WTC11 (cell line): ENCODE results near the gene SANBR. TPM values are rescaled to one million over a fixed set of nuclear protein-coding genes. Genes with fewer than 3 reads are reported as not detected.

ENCODE experiments used
- ATAC-seq: fragments of 200-7000 bp; cut with Tn5 transposase; 2 replicates; pipeline ENCODE4 v1.10.0; 2021; ENCODE audit warnings: mild to moderate bottlenecking, moderate library complexity
- CTCF ChIA-PET: fragments of 300-600 bp; sonication (Branson Sonifier 250); formaldehyde crosslinking; loops from one replicate; lab custom pipeline; 2021; ENCODE audit warnings: antibody characterized with exemption; lab: Charles Lee
- POLR2A ChIA-PET: fragments of 350-600 bp; sonication (Branson Sonifier 250); formaldehyde crosslinking; loops from one replicate; lab custom pipeline; 2021; ENCODE audit warnings: antibody characterized with exemption; lab: Charles Lee
- DNase-seq: peaks from one replicate; pipeline ENCODE4 v3.0.0; 2021; ENCODE audit warnings: low spot score
- H3K27ac Mint-ChIP-seq: 2 replicates; pipeline ENCODE4 v1.8.0; 2021; ENCODE audit warnings: mixed read lengths
- H3K27me3 Mint-ChIP-seq: 2 replicates; pipeline ENCODE4 v1.8.0; 2021; ENCODE audit warnings: low read depth, mild to moderate bottlenecking, moderate library complexity, mixed read lengths
- H3K36me3 Mint-ChIP-seq: 2 replicates; pipeline ENCODE4 v1.8.0; 2021; ENCODE audit warnings: mixed read lengths
- H3K4me1 Mint-ChIP-seq: 2 replicates; pipeline ENCODE4 v1.8.0; 2022; ENCODE audit warnings: mixed read lengths
- H3K4me3 Mint-ChIP-seq: 2 replicates; pipeline ENCODE4 v1.8.0; 2021; ENCODE audit warnings: mild to moderate bottlenecking, moderate library complexity, mixed read lengths
- H3K9me3 Mint-ChIP-seq: 2 replicates; pipeline ENCODE4 v1.8.0; 2021; ENCODE audit warnings: mixed read lengths
- AFF4 ChIP-seq: sonication (generic); formaldehyde crosslinking; IDR thresholded peaks from 2 replicates; pipeline ENCODE4 v1.8.1; 2023; ENCODE audit warnings: mild to moderate bottlenecking, missing genetic modification reagents, borderline replicate concordance
- ARID4B ChIP-seq: sonication (generic); formaldehyde crosslinking; IDR thresholded peaks from 2 replicates; pipeline ENCODE4 v1.8.0; 2023; ENCODE audit warnings: missing genetic modification reagents, mild to moderate bottlenecking, borderline replicate concordance
- ATF1 ChIP-seq: sonication (generic); formaldehyde crosslinking; IDR thresholded peaks from 2 replicates; pipeline ENCODE4 v1.8.1; 2023; ENCODE audit warnings: mild to moderate bottlenecking, moderate library complexity, missing genetic modification reagents
- ATF6 ChIP-seq: sonication (generic); formaldehyde crosslinking; IDR thresholded peaks from 2 replicates; pipeline ENCODE4 v1.8.1; 2023; ENCODE audit warnings: mild to moderate bottlenecking, missing genetic modification reagents
- CREB1 ChIP-seq: sonication (generic); formaldehyde crosslinking; IDR thresholded peaks from 2 replicates; pipeline ENCODE4 v1.8.0; 2023; ENCODE audit warnings: mild to moderate bottlenecking, missing genetic modification reagents
- E2F5 ChIP-seq: sonication (generic); formaldehyde crosslinking; IDR thresholded peaks from 2 replicates; pipeline ENCODE4 v1.8.1; 2022; ENCODE audit warnings: mild to moderate bottlenecking, moderate library complexity, missing genetic modification reagents
- ELF4 ChIP-seq: sonication (generic); formaldehyde crosslinking; IDR thresholded peaks from 2 replicates; pipeline ENCODE4 v1.8.1; 2022; ENCODE audit warnings: low read depth, mild to moderate bottlenecking, moderate library complexity, missing genetic modification reagents
- EMX1 ChIP-seq: fragments of 250-450 bp; sonication (Bioruptor Pico); IDR thresholded peaks from 2 replicates; pipeline ENCODE4 v1.8.0; 2021; ENCODE audit warnings: mild to moderate bottlenecking
- ERG ChIP-seq: fragments of 250-450 bp; sonication (Bioruptor Pico); IDR thresholded peaks from 2 replicates; pipeline ENCODE4 v1.8.0; 2021; ENCODE audit warnings: mild to moderate bottlenecking
- FOXJ3 ChIP-seq: sonication (generic); formaldehyde crosslinking; IDR thresholded peaks from 2 replicates; pipeline ENCODE4 v1.9.0; 2021; ENCODE audit warnings: missing genetic modification reagents, mild to moderate bottlenecking, borderline replicate concordance
- NFYB ChIP-seq: sonication (generic); formaldehyde crosslinking; conservative IDR thresholded peaks from 2 replicates; pipeline ENCODE4 v1.8.0; 2022; ENCODE audit warnings: low read depth, missing genetic modification reagents
- NR2C2 ChIP-seq: sonication (generic); formaldehyde crosslinking; IDR thresholded peaks from 2 replicates; pipeline ENCODE4 v1.8.0; 2022; ENCODE audit warnings: mild to moderate bottlenecking, missing genetic modification reagents
- PRDM15 ChIP-seq: sonication (generic); formaldehyde crosslinking; IDR thresholded peaks from 2 replicates; pipeline ENCODE4 v1.8.0; 2022; ENCODE audit warnings: missing genetic modification reagents
- PREB ChIP-seq: sonication (generic); formaldehyde crosslinking; IDR thresholded peaks from 2 replicates; pipeline ENCODE4 v1.8.1; 2022; ENCODE audit warnings: mild to moderate bottlenecking, missing genetic modification reagents, moderate library complexity, borderline replicate concordance
- RELA ChIP-seq: sonication (generic); formaldehyde crosslinking; IDR thresholded peaks from 2 replicates; pipeline ENCODE4 v1.8.1; 2022; ENCODE audit warnings: missing genetic modification reagents, mild to moderate bottlenecking, borderline replicate concordance
- SP1 ChIP-seq: sonication (generic); formaldehyde crosslinking; conservative IDR thresholded peaks from 2 replicates; pipeline ENCODE4 v1.8.1; 2022; ENCODE audit warnings: missing genetic modification reagents
- TEAD4 ChIP-seq: sonication (generic); formaldehyde crosslinking; IDR thresholded peaks from 2 replicates; pipeline ENCODE4 v1.8.0; 2022; ENCODE audit warnings: mild to moderate bottlenecking, missing genetic modification reagents
- ZNF121 ChIP-seq: sonication (generic); formaldehyde crosslinking; IDR thresholded peaks from 2 replicates; pipeline ENCODE4 v1.8.0; 2023; ENCODE audit warnings: missing genetic modification reagents
- ZNF219 ChIP-seq: sonication (generic); formaldehyde crosslinking; IDR thresholded peaks from 2 replicates; pipeline ENCODE4 v1.8.0; 2023; ENCODE audit warnings: missing genetic modification reagents, mild to moderate bottlenecking, borderline replicate concordance
- total RNA-seq: library from RNA; stranded (reverse); gene quantifications from 3 replicates; pipeline ENCODE4 v1.2.3, GENCODE V29; 2021

SANBR gene
- total RNA-seq, 1 experiment from 2014 or later: 8.9 TPM

GRCh38 chr2:61017556-61018317, 47.9 kb upstream of the SANBR start, which contains the start of the genes PEX13 and PUS10 (continued):
- TF ChIP-seq AFF4 (CRISPR knock-in tag): no peak
- peak; percentile 65 for TF ChIP-seq ZNF121 (CRISPR knock-in tag)
- TF ChIP-seq ELF4: no peak
- TF ChIP-seq NFYB: no peak
- TF ChIP-seq EMX1 (CRISPR knock-in tag): no peak
- no peak for TF ChIP-seq PREB (CRISPR knock-in tag)
- TF ChIP-seq TEAD4 (CRISPR knock-in tag): no peak
- no peak for TF ChIP-seq ATF6 (CRISPR knock-in tag)
- peak; percentile 56 for TF ChIP-seq PRDM15 (CRISPR knock-in tag)
- no peak for TF ChIP-seq NR2C2
- no peak for TF ChIP-seq SP1 (CRISPR knock-in tag)
- 0 out of 2 replicates have a peak, but pooled peaks have one; percentile 11 for TF ChIP-seq ZNF219 (CRISPR knock-in tag)
- TF ChIP-seq CREB1 (CRISPR knock-in tag): no peak
- no peak for TF ChIP-seq FOXJ3
- no peak for TF ChIP-seq RELA (CRISPR knock-in tag)

- H3K27ac Mint-ChIP-seq: peak overlapping the region; percentile 100
- DNase-seq (no peak), ATAC-seq (no peak)
- peak overlapping the region; percentile 98 for H3K4me3 Mint-ChIP-seq
- ChIA-PET POLR2A (interaction anchor here (0.5 kb wide), 1 partner anchor 215 kb away, joined by 3 read pairs; no protein-coding TSS in a partner anchor), CTCF (interaction anchor here (1.3 kb wide), 1 partner anchor 213 kb away, joined by 3 read pairs; no protein-coding TSS in a partner anchor)
- H3K27me3 Mint-ChIP-seq: no peaks in the 10 kb centered on the region
- no peaks in the 10 kb centered on the region for H3K9me3 Mint-ChIP-seq
- H3K4me1 Mint-ChIP-seq: peaks cover 18% of the 10 kb centered on the region
- peaks cover 14% of the 10 kb centered on the region for H3K36me3 Mint-ChIP-seq
- TF ChIP-seq ATF1 (CRISPR knock-in tag): no peak
- no peak for TF ChIP-seq E2F5 (CRISPR knock-in tag)
- TF ChIP-seq ARID4B: no peak
- no peak for TF ChIP-seq ERG (CRISPR knock-in tag)
Measured at GRCh38 chr2:61018318-61018755, 47.3 kb upstream of the SANBR start.
